ENCODE measurements around the gene NUP85.
"Not testable (repeated sequence)": the region's sequence is repeated elsewhere in the genome, so short reads cannot be mapped to it uniquely, and the experiment has no call there.

NUP85 gene

GRCh38 chr17:75199886-75200618 is 5.4 kb upstream of the NUP85 start:
- in situ Hi-C loops (cut with MboI; ENCODE audit: low sequenced_read_pairs), result no loop called here

- in situ Hi-C loops (cut with MboI; ENCODE audit: low sequenced_read_pairs), result no loop called here
Observed at GRCh38 chr17:75205793-75206163, 299 bp downstream of the NUP85 start.

- in situ Hi-C loops (cut with MboI; ENCODE audit: low sequenced_read_pairs), result not testable (repeated sequence)
Observed at GRCh38 chr17:75207050-75207407, 1.6 kb downstream of the NUP85 start.

GRCh38 chr17:75207760-75208159 is 2.3 kb downstream of the NUP85 start:
- in situ Hi-C loops (cut with MboI; ENCODE audit: low sequenced_read_pairs), result no loop called here

GRCh38 chr17:75208161-75208560 is 2.7 kb downstream of the NUP85 start:
- in situ Hi-C loops (cut with MboI; ENCODE audit: low sequenced_read_pairs), result no loop called here

- in situ Hi-C loops (cut with MboI; ENCODE audit: low sequenced_read_pairs), result no loop called here
Observed at GRCh38 chr17:75209061-75209460, 3.6 kb downstream of the NUP85 start.

- in situ Hi-C loops (cut with MboI; ENCODE audit: low sequenced_read_pairs), result no loop called here
Observed at GRCh38 chr17:75218131-75218530, 12.7 kb downstream of the NUP85 start.

- in situ Hi-C loops (cut with MboI; ENCODE audit: low sequenced_read_pairs), result no loop called here
Observed at GRCh38 chr17:75219815-75220214, 14.3 kb downstream of the NUP85 start.

GRCh38 chr17:75225016-75225415 is 19.5 kb downstream of the NUP85 start:
- in situ Hi-C loops (cut with MboI; ENCODE audit: low sequenced_read_pairs), result no loop called here

- in situ Hi-C loops (cut with MboI; ENCODE audit: low sequenced_read_pairs), result no loop called here
Observed at GRCh38 chr17:75227729-75228128, 22.2 kb downstream of the NUP85 start.

GRCh38 chr17:75228305-75228704 is 22.8 kb downstream of the NUP85 start:
- in situ Hi-C loops (cut with MboI; ENCODE audit: low sequenced_read_pairs), result no loop called here

- in situ Hi-C loops (cut with MboI; ENCODE audit: low sequenced_read_pairs), result no loop called here
Observed at GRCh38 chr17:75228847-75229246, 23.4 kb downstream of the NUP85 start.

GRCh38 chr17:75231071-75231470 is 25.6 kb downstream of the NUP85 start:
- in situ Hi-C loops (cut with MboI; ENCODE audit: low sequenced_read_pairs), result no loop called here

- in situ Hi-C loops (cut with MboI; ENCODE audit: low sequenced_read_pairs), result no loop called here
Observed at GRCh38 chr17:75231741-75232464, 26.4 kb downstream of the NUP85 start.

GRCh38 chr17:75232786-75233185 is 27.3 kb downstream of the NUP85 start:
- in situ Hi-C loops (cut with MboI; ENCODE audit: low sequenced_read_pairs), result no loop called here

- in situ Hi-C loops (cut with MboI; ENCODE audit: low sequenced_read_pairs), result no loop called here
Observed at GRCh38 chr17:75237100-75238014, 31.9 kb downstream of the NUP85 start.

- in situ Hi-C loops (cut with MboI; ENCODE audit: low sequenced_read_pairs), result no loop called here
Observed at GRCh38 chr17:75238020-75238580, 32.6 kb downstream of the NUP85 start.

GRCh38 chr17:75238684-75239191 is 33.3 kb downstream of the NUP85 start:
- in situ Hi-C loops (cut with MboI; ENCODE audit: low sequenced_read_pairs), result no loop called here

- in situ Hi-C loops (cut with MboI; ENCODE audit: low sequenced_read_pairs), result no loop called here
Observed at GRCh38 chr17:75239214-75239613, 33.7 kb downstream of the NUP85 start.

GRCh38 chr17:75239778-75240393 is 34.4 kb downstream of the NUP85 start:
- in situ Hi-C loops (cut with MboI; ENCODE audit: low sequenced_read_pairs), result no loop called here

Data from HL-60/S4 treated with retinoic acid at 250 ng/mL for 4 days and 3 days (cell line).